Transverse colon (tissue), 4 donors: ENCODE results near the gene ACP7. TPM values are rescaled to one million over a fixed set of nuclear protein-coding genes. Genes with fewer than 3 reads are reported as not detected.

ENCODE experiments used
- DNase-seq: peaks from one replicate; pipeline ENCODE4 v3.0.0-alpha.2; 2019
- H3K27ac ChIP-seq, 4 donors: fragments of 200-600 bp; sonication (generic); 2 replicates each; pipeline ENCODE4 v1.5.1; 2016 to 2018; ENCODE audit warnings: inconsistent platforms in 4 of 4
- H3K27me3 ChIP-seq: fragments of 200-600 bp; sonication (generic); 2 replicates; pipeline ENCODE4 v1.5.1; 2017; ENCODE audit warnings: inconsistent platforms
- H3K36me3 ChIP-seq, 4 donors: fragments of 200-600 bp; sonication (generic); 2 replicates each; pipeline ENCODE4 v1.5.1; 2017 to 2019; ENCODE audit warnings: inconsistent platforms in 4 of 4
- H3K4me1 ChIP-seq, 4 donors: fragments of 200-600 bp; sonication (generic); 2 replicates each; pipeline ENCODE4 v1.5.1; 2017 to 2020; ENCODE audit warnings: inconsistent platforms in 4 of 4
- H3K4me3 ChIP-seq, 4 donors: fragments of 200-600 bp; sonication (generic); 1 replicate in 1 of 4; 2 replicates in 3 of 4; pipeline versions ENCODE4 v1.5.1 to v1.6.1; 2017 to 2019; ENCODE audit warnings: inconsistent platforms in 4 of 4
- H3K9me3 ChIP-seq, 2 donors: fragments of 200-600 bp; sonication (generic); 2 replicates each; pipeline ENCODE4 v1.5.1; 2017 to 2019; ENCODE audit warnings: inconsistent platforms in 2 of 2
- CTCF ChIP-seq, 5 experiments: fragments of 200-600 bp in 3 of 5; fragments of 450-650 bp in 2 of 5; sonication (generic) in 3 of 5; IDR thresholded peaks; 1 replicate in 2 of 5; 2 replicates in 3 of 5; pipeline ENCODE4 v1.5.1; 2016 to 2017; ENCODE audit warnings: antibody characterized with exemption in 5 of 5, inconsistent platforms in 3 of 5, mild to moderate bottlenecking in 2 of 5, moderate library complexity in 1 of 5
- EP300 ChIP-seq: sonication (generic); formaldehyde crosslinking; IDR thresholded peaks from one replicate; pipeline ENCODE4 v1.6.1; 2017; ENCODE audit warnings: antibody characterized with exemption, low read depth
- POLR2A ChIP-seq: fragments of 450-650 bp; IDR thresholded peaks from one replicate; pipeline ENCODE4 v1.6.1; 2016; ENCODE audit warnings: antibody characterized with exemption, mild to moderate bottlenecking, moderate library complexity
- POLR2AphosphoS5 ChIP-seq, 3 donors: sonication (generic); formaldehyde crosslinking; IDR thresholded peaks; one replicate each; pipeline ENCODE4 v1.6.1; 2016; ENCODE audit warnings: antibody characterized with exemption in 3 of 3
- WGBS, 2 donors: methylation state at CpG; one replicate each; pipeline ENCODE4 v1.1.5; 2018; ENCODE audit warnings: low coverage in 1 of 2; 5-methylcytosine and 5-hydroxymethylcytosine counted together
- in situ Hi-C, 4 donors: fragments of 200-750 bp; cut with MboI; loops; one replicate each; pipeline versions ENCODE4 v1.15.0 to v1.15.1; 2017; ENCODE audit warnings: low sequenced_read_pairs in 3 of 4, low pct_ligation_motif_present in 1 of 4, low pct_unique_long_range_greater_than_20kb in 1 of 4
- intact Hi-C: fragments of 100-400 bp; cut with DNase I; formaldehyde crosslinking; loops from one replicate; pipeline ENCODE4 v1.15.1; 2023; ENCODE audit warnings: low total_unique reads
- total RNA-seq, 4 donors: library from RNA; depleted of rRNA; stranded (reverse); fragments of >200 nt; gene quantifications; one replicate each; pipeline ENCODE4 v1.1.0, GENCODE V29; 2016

Gene ACP7
- total RNA-seq, 4 donors from 2014 or later = not detected

- Histone ChIP-seq H3K27me3 (peaks cover 37% of the 10 kb centered on the region), H3K4me1 (no peaks in the 10 kb centered on the region), H3K9me3 (no peaks in the 10 kb centered on the region), H3K36me3 (no peaks in the 10 kb centered on the region), H3K27ac (no peak overlapping the region), H3K4me3 (no peak overlapping the region)
- in situ Hi-C loops (loop anchor here in 3 of 4 donors (5.0 to 25.0 kb wide), 4 partner anchors 74 to 427 kb away; partner anchors contain the start of genes EID2 (in 2 of the 3), EID2B (in 2 of the 3) and LRFN1 (in 1 of the 3)), intact Hi-C loops (no loop called here)
- peak; percentile 73 for DNase-seq
- TF ChIP-seq CTCF (IDR thresholded peaks at IDR 0.05) (peak; percentile 73 to 78 (median 76)), EP300 (no peak)
- 19 to 28% methylated on average over 5 to 15 of the region's 16 CpGs for WGBS, 2 donors
These were observed 26.2 kb downstream of the ACP7 start for GRCh38 chr19:39110263-39110967.

GRCh38 chr19:39111593-39112199, 27.5 kb downstream of the ACP7 start:
- WGBS, 2 donors = 20 to 30% methylated on average over 2 to 18 of the region's 18 CpGs

GRCh38 chr19:39112338-39112890, 28.2 kb downstream of the ACP7 start:
- no peak for TF ChIP-seq POLR2AphosphoS5 (IDR thresholded peaks at IDR 0.05)
- no peak for TF ChIP-seq EP300
- no peak for TF ChIP-seq CTCF (IDR thresholded peaks at IDR 0.05)
- no peak for TF ChIP-seq POLR2A

More at GRCh38 chr19:39111593-39112199, 27.5 kb downstream of the ACP7 start:
- no peak overlapping the region for H3K4me3 ChIP-seq
- H3K27ac ChIP-seq = no peak overlapping the region
- H3K27me3 ChIP-seq = peaks cover 25% of the 10 kb centered on the region
- TF ChIP-seq POLR2A (no peak), POLR2AphosphoS5 (IDR thresholded peaks at IDR 0.05) (no peak), EP300 (no peak), CTCF (IDR thresholded peaks at IDR 0.05) (no peak)
- no peaks in the 10 kb centered on the region for H3K4me1 ChIP-seq
- DNase-seq = no peak
- no peaks in the 10 kb centered on the region for H3K36me3 ChIP-seq
- H3K9me3 ChIP-seq = no peaks in the 10 kb centered on the region
- intact Hi-C loops (no loop called here), in situ Hi-C loops (loop anchor here in 3 of 4 donors (5.0 to 25.0 kb wide), 4 partner anchors 73 to 426 kb away; partner anchors contain the start of genes EID2 (in 2 of the 3), EID2B (in 2 of the 3) and LRFN1 (in 1 of the 3))

GRCh38 chr19:39113199-39113598, 29.0 kb downstream of the ACP7 start:
- no peak for DNase-seq
- Histone ChIP-seq H3K4me3 (no peak overlapping the region), H3K9me3 (no peaks in the 10 kb centered on the region), H3K36me3 (no peaks in the 10 kb centered on the region), H3K27me3 (peaks cover 25% of the 10 kb centered on the region), H3K27ac (no peak overlapping the region), H3K4me1 (no peaks in the 10 kb centered on the region)
- TF ChIP-seq CTCF (IDR thresholded peaks at IDR 0.05) = no peak
- TF ChIP-seq POLR2AphosphoS5 (IDR thresholded peaks at IDR 0.05) = no peak
- TF ChIP-seq EP300 = no peak
- TF ChIP-seq POLR2A = no peak
- intact Hi-C loops (no loop called here), in situ Hi-C loops (loop anchor here in 3 of 4 donors (5.0 to 25.0 kb wide), 4 partner anchors 72 to 424 kb away; partner anchors contain the start of genes EID2 (in 2 of the 3), EID2B (in 2 of the 3) and LRFN1 (in 1 of the 3))
- WGBS, 2 donors = 74 to 78% methylated on average over 8 to 10 of the region's 10 CpGs

More at GRCh38 chr19:39112338-39112890, 28.2 kb downstream of the ACP7 start:
- in situ Hi-C loops = loop anchor here in 3 of 4 donors (5.0 to 25.0 kb wide), 4 partner anchors 72 to 425 kb away; partner anchors contain the start of genes EID2 (in 2 of the 3), EID2B (in 2 of the 3) and LRFN1 (in 1 of the 3)
- Histone ChIP-seq H3K4me1 (no peaks in the 10 kb centered on the region), H3K9me3 (no peaks in the 10 kb centered on the region), H3K36me3 (no peaks in the 10 kb centered on the region), H3K4me3 (no peak overlapping the region), H3K27ac (no peak overlapping the region), H3K27me3 (peaks cover 25% of the 10 kb centered on the region)
- 81 to 86% methylated on average over 1 to 15 of the region's 15 CpGs for WGBS, 2 donors
- no peak for DNase-seq
- intact Hi-C loops = no loop called here
